ENCODE results near the gene GDE1. TPM values are rescaled to one million over a fixed set of nuclear protein-coding genes. Genes with fewer than 3 reads are reported as not detected.

Gene GDE1
- total RNA-seq, 1 donor from 2014 or later, result 77.8 TPM

DNA sequence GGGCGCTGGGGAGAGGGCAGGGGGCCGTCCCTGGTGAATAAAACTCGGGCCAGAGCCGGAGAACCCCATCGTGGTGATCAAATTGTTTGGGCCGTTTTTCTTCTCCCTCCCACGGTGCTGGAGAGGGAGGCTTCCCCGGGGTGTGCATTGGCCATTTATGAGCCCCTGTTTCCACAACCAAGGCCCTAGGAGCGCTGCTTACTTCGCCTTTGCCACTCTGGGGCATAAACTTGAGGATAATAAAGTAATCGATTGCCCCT lies 2.4 kb upstream of the GDE1 start:
- DNase-seq (ENCODE audit: extremely low spot score, unreplicated experiment), result no peak
- Mint-ChIP-seq H3K27me3 (ENCODE audit: unreplicated experiment) (no peaks in the 10 kb centered on the region), H3K36me3 (ENCODE audit: unreplicated experiment) (peaks cover 9% of the 10 kb centered on the region), H3K27ac (ENCODE audit: unreplicated experiment) (peak overlapping the region; percentile 96), H3K4me3 (ENCODE audit: unreplicated experiment) (peak overlapping the region; percentile 99), H3K9me3 (ENCODE audit: unreplicated experiment) (no peaks in the 10 kb centered on the region), H3K4me1 (ENCODE audit: unreplicated experiment) (peaks cover 38% of the 10 kb centered on the region)
- TF ChIP-seq, protein P1, sequence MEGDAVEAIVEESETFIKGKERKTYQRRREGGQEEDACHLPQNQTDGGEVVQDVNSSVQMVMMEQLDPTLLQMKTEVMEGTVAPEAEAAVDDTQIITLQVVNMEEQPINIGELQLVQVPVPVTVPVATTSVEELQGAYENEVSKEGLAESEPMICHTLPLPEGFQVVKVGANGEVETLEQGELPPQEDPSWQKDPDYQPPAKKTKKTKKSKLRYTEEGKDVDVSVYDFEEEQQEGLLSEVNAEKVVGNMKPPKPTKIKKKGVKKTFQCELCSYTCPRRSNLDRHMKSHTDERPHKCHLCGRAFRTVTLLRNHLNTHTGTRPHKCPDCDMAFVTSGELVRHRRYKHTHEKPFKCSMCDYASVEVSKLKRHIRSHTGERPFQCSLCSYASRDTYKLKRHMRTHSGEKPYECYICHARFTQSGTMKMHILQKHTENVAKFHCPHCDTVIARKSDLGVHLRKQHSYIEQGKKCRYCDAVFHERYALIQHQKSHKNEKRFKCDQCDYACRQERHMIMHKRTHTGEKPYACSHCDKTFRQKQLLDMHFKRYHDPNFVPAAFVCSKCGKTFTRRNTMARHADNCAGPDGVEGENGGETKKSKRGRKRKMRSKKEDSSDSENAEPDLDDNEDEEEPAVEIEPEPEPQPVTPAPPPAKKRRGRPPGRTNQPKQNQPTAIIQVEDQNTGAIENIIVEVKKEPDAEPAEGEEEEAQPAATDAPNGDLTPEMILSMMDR (IDR thresholded peaks at IDR 0.05), result no peak

DNA sequence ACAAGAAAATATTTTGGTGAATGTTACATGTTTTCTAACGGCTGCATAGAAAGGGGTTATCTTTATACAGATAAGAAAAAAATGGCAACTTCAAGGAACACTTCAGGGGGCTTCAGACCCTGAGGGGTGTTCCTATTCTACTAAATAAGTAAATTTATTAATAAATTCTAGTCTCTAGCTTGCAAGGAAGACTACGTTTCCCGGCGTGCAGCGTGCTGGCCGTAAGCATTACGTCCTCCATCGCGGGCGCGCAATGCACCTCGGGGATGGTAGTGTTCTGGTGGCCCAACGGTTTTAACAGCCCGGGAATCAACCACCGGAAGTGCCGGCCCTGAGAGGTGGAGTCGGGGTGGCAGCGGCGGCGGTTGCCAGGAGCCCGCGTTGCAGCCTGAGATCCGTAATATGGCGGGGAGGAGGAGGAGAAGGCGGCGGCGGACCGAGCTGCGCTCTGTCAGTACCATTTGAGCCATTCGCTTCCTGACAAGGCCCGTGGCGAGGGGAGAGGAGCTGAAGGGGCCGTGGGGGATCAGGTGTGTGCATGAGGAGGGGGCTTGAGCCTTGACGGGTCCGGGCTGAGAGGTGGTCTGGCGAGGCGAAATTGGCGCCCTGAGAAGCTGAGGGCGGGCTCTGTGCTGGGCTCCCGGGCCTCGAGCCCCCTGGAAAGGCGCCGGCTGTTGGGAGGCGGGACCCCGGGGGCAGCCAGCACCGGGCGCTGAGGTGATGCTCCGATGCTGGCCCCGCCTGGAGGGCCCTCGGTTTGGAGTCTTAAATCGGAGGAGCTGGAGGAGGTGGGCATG lies 1.9 kb upstream of the GDE1 start, which contains the start of gene CCP110:
Gene CCP110 (plus strand): TSS at position 384 of the 797 bp plus-strand sequence. CDS start 3,940 bp downstream, outside the sequence.
- Mint-ChIP-seq H3K4me3 (ENCODE audit: unreplicated experiment) (peak within 1 kb of the TSS; percentile 99), H3K9me3 (ENCODE audit: unreplicated experiment) (no peaks in the 10 kb centered on the region), H3K36me3 (ENCODE audit: unreplicated experiment) (peaks cover 7% of the 10 kb centered on the region), H3K4me1 (ENCODE audit: unreplicated experiment) (peaks cover 43% of the 10 kb centered on the region), H3K27ac (ENCODE audit: unreplicated experiment) (peak within 1 kb of the TSS; percentile 96), H3K27me3 (ENCODE audit: unreplicated experiment) (no peaks in the 10 kb centered on the region)
- TF ChIP-seq, protein P1 (IDR thresholded peaks at IDR 0.05), result no peak
- DNase-seq (ENCODE audit: extremely low spot score, unreplicated experiment), result peak; percentile 98

DNA sequence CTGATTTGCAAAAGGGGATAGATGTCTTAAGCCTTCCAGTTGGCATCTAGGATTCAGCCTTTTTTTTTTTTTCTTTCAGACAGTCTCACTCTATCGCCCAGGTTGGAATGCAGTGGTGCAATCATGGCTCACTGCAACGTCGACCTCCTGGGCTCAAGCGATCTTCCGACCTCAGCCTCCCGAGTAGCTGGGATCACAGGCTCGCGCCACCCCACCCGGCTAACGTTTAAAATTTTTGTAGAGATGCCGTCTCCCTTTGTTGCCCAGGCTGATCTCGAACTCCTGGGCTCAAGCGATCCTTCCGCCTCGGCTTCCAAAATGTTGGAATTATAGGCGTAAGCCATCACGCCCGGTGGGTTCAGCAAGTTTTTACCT lies 1.3 kb upstream of the GDE1 start:
- TF ChIP-seq, protein P1 (IDR thresholded peaks at IDR 0.05), result no peak
- H3K9me3 Mint-ChIP-seq (ENCODE audit: unreplicated experiment), result no peaks in the 10 kb centered on the region
- peaks cover 48% of the 10 kb centered on the region for H3K4me1 Mint-ChIP-seq (ENCODE audit: unreplicated experiment)
- no peak overlapping the region for H3K4me3 Mint-ChIP-seq (ENCODE audit: unreplicated experiment)
- H3K36me3 Mint-ChIP-seq (ENCODE audit: unreplicated experiment), result peaks cover 5% of the 10 kb centered on the region
- H3K27me3 Mint-ChIP-seq (ENCODE audit: unreplicated experiment), result no peaks in the 10 kb centered on the region
- peak overlapping the region; percentile 96 for H3K27ac Mint-ChIP-seq (ENCODE audit: unreplicated experiment)
- no peak for DNase-seq (ENCODE audit: extremely low spot score, unreplicated experiment)

DNA sequence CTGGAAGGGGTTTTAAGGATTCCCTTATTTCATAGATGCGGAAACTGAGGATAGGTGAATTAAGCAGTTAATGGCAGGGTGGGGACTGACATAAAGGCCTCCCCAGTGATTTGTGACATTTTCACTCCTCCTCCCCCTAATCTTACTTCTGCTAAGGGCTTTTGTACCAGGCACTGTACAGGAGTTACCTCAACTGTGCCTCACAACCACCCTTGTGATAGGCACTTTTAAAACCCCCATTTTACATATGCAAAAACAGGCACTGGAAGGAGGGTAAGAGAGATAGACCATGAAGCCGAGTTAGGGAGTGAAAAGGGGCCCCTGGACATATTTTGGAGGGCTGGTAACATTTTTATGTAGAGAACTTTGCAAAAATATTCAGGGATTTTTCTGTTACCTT lies 862 bp upstream of the GDE1 start:
- Mint-ChIP-seq H3K4me1 (ENCODE audit: unreplicated experiment) (peaks cover 50% of the 10 kb centered on the region), H3K27ac (ENCODE audit: unreplicated experiment) (no peak overlapping the region)

DNA sequence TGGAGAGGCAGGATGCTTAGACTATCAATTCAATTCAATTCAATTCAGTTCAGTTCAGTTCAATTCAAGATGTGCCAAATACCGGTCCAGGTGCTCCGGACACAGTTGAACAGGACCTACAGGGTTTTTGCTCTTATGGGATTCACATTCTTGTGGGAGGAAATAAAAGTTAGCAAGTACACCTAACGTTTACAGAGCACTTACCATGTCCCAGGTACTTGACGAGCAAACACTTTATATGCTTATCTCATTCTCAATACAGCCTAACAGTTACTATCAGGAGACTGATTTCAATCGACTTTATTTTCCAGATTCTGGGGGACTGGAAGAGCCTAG lies 467 bp upstream of the GDE1 start:
- peak overlapping the region; percentile 89 for H3K4me3 Mint-ChIP-seq (ENCODE audit: unreplicated experiment)
- DNase-seq (ENCODE audit: extremely low spot score, unreplicated experiment), result no peak
- H3K9me3 Mint-ChIP-seq (ENCODE audit: unreplicated experiment), result no peaks in the 10 kb centered on the region
- peaks cover 4% of the 10 kb centered on the region for H3K36me3 Mint-ChIP-seq (ENCODE audit: unreplicated experiment)
- peaks cover 54% of the 10 kb centered on the region for H3K4me1 Mint-ChIP-seq (ENCODE audit: unreplicated experiment)
- TF ChIP-seq, protein P1 (IDR thresholded peaks at IDR 0.05), result no peak
- H3K27ac Mint-ChIP-seq (ENCODE audit: unreplicated experiment), result peak overlapping the region; percentile 87
- no peaks in the 10 kb centered on the region for H3K27me3 Mint-ChIP-seq (ENCODE audit: unreplicated experiment)

More for the DNA sequence above, 862 bp upstream of the GDE1 start:
- TF ChIP-seq, protein P1 (IDR thresholded peaks at IDR 0.05), result no peak
- Mint-ChIP-seq H3K36me3 (ENCODE audit: unreplicated experiment) (peaks cover 4% of the 10 kb centered on the region), H3K4me3 (ENCODE audit: unreplicated experiment) (no peak overlapping the region), H3K27me3 (ENCODE audit: unreplicated experiment) (no peaks in the 10 kb centered on the region), H3K9me3 (ENCODE audit: unreplicated experiment) (no peaks in the 10 kb centered on the region)
- DNase-seq (ENCODE audit: extremely low spot score, unreplicated experiment), result no peak

All from osteocyte (in vitro differentiated cells).